CD4-positive, alpha-beta memory T cell (primary cell): Measurements from ENCODE around the gene SFXN3. TPM values are rescaled to one million over a fixed set of nuclear protein-coding genes. Genes with fewer than 3 reads are reported as not detected.

Experiments
- CTCF ChIA-PET: fragments of 350-600 bp; sonication (Branson Sonifier 250); formaldehyde crosslinking; loops from one replicate; lab custom pipeline; 2021; ENCODE audit warnings: inconsistent platforms; ENCODE audit not compliant: partially characterized antibody; lab: Charles Lee
- POLR2A ChIA-PET: fragments of 350-600 bp; sonication (Branson Sonifier 250); formaldehyde crosslinking; loops from one replicate; lab custom pipeline; 2021; ENCODE audit not compliant: partially characterized antibody; lab: Charles Lee
- DNase-seq, 5 donors: peaks; one replicate each; pipeline versions ENCODE4 v3.0.0 to v3.0.0-alpha.2; 2020 to 2022; ENCODE audit warnings: mixed read lengths in 1 of 5
- H3K27ac ChIP-seq: one replicate; pipeline ENCODE4 v1.7.0; 2013; ENCODE audit warnings: low read depth, low read length
- H3K27me3 ChIP-seq: 2 replicates; pipeline ENCODE4 v1.7.0; 2013; ENCODE audit warnings: mild to moderate bottlenecking, low read length, moderate library complexity; ENCODE audit not compliant: insufficient read depth
- H3K36me3 ChIP-seq: 2 replicates; pipeline ENCODE4 v1.7.0; 2013; ENCODE audit warnings: mild to moderate bottlenecking, low read length, moderate library complexity; ENCODE audit not compliant: insufficient read depth
- H3K4me1 ChIP-seq: 2 replicates; pipeline ENCODE4 v1.7.0; 2013; ENCODE audit warnings: mild to moderate bottlenecking, low read length, moderate library complexity; ENCODE audit not compliant: insufficient read depth
- H3K4me3 ChIP-seq, 2 donors: one replicate each; pipeline ENCODE4 v1.7.0; 2013; ENCODE audit warnings: low read length in 2 of 2, mild to moderate bottlenecking in 1 of 2
- H3K9me3 ChIP-seq, 2 donors: one replicate each; pipeline ENCODE4 v1.7.0; 2013; ENCODE audit warnings: low read length in 2 of 2, control low read depth in 1 of 2; ENCODE audit not compliant: control insufficient read depth in 1 of 2
- H3K27ac Mint-ChIP-seq, 7 donors: one replicate each; pipeline ENCODE4 v1.8.0; 2020 to 2021; ENCODE audit warnings: mixed read lengths in 7 of 7, mild to moderate bottlenecking in 6 of 7, inconsistent platforms in 3 of 7, moderate library complexity in 3 of 7
- H3K27me3 Mint-ChIP-seq, 2 donors: one replicate each; pipeline ENCODE4 v1.8.0; 2020 to 2021; ENCODE audit warnings: mixed read lengths in 2 of 2
- H3K36me3 Mint-ChIP-seq, 2 donors: one replicate each; pipeline ENCODE4 v1.8.0; 2020 to 2021; ENCODE audit warnings: mixed read lengths in 2 of 2, inconsistent platforms in 1 of 2, mild to moderate bottlenecking in 1 of 2
- H3K4me1 Mint-ChIP-seq, 4 donors: one replicate each; pipeline ENCODE4 v1.8.0; 2020 to 2021; ENCODE audit warnings: mixed read lengths in 4 of 4, mild to moderate bottlenecking in 1 of 4
- H3K4me3 Mint-ChIP-seq, 8 donors: one replicate each; pipeline ENCODE4 v1.8.0; 2020 to 2021; ENCODE audit warnings: mixed read lengths in 8 of 8, mild to moderate bottlenecking in 7 of 8, moderate library complexity in 6 of 8, inconsistent platforms in 3 of 8
- H3K9me3 Mint-ChIP-seq, 8 donors: one replicate each; pipeline ENCODE4 v1.8.0; 2020 to 2021; ENCODE audit warnings: mixed read lengths in 8 of 8, mild to moderate bottlenecking in 5 of 8, inconsistent platforms in 3 of 8, moderate library complexity in 1 of 8
- intact Hi-C: fragments of 100-400 bp; cut with micrococcal nuclease; formaldehyde crosslinking; loops from one replicate; pipeline ENCODE4 v1.15.1; 2023
- polyA plus RNA-seq, 2 donors: library from polyadenylated mRNA; unstranded; fragments of 300-500 nt; fragmentation: Illumina TruSeq; gene quantifications; one replicate each; pipeline ENCODE4 v1.2.3, GENCODE V29; 2021
- total RNA-seq, 2 experiments: library from RNA; stranded (reverse); gene quantifications; one replicate each; pipeline ENCODE4 v1.2.3, GENCODE V29; 2021

The SFXN3 gene
- total and polyA plus RNA-seq, 4 experiments from 2014 or later = 10.8 to 123 (median 69.5) TPM

DNA sequence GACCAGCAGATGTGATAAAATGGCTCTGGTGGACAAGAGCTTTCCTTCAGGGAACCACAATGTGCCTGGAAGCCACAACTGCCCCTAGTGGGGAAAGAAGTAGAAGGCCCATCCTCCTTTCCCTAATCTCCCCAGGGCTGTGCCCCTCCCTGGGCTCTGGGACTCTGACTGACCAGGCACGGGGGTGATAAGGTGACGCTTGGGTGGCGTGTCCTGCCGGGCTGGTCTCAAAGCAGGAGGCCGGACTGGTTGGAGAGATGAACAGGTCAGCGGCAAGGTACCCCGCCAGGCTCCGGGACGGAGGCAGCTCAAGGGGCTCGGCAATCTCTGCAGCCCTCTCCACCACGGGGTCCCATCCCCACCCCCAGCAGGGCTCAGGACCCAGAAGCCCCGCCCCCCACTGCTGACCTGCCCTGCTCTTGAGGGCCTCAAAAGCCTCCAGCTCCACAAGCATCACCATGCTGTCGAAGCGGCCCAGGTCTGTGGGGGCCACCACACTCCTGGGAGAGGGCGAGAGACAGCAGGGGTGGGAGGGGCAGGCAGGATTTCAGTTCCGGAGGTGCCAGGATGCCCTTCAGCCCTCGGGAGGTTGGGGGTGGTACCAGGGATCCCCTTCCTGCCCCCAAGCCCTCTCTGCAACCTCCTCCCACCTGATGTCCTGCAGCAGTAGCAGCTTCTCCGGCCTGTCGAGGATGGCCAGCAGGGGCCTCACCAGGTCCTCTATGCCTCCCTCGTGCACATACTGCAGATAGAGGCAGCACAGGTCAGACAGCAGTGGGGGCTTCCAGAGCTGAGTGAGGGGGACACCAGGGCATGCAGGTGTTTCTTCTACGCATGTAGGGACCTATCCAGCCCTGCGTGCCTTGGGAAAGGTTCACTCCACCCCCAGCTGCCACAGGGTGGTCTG is 19.3 kb upstream of the SFXN3 start:
- no peak for DNase-seq
- Histone ChIP-seq H3K4me3 (no peak overlapping the region), H3K4me1 (peaks cover 19% of the 10 kb centered on the region), H3K9me3 (no peaks in the 10 kb centered on the region), H3K27ac (no peak overlapping the region), H3K27me3 (peaks cover 7% of the 10 kb centered on the region), H3K36me3 (no peaks in the 10 kb centered on the region)
- H3K27ac Mint-ChIP-seq = no peak overlapping the region
- H3K4me3 Mint-ChIP-seq = no peak overlapping the region
- ChIA-PET POLR2A (no interaction called here), CTCF (interaction anchor here (0.9 to 4.3 kb wide), 10 partner anchors 7 to 46 kb away, joined by 3 to 30 read pairs (median 6); partner anchors contain the start of genes PDZD7 and SFXN3)
- H3K4me1 Mint-ChIP-seq = peaks cover 10 to 15% (median 13%) of the 10 kb centered on the region in 4 donors
- no peaks in the 10 kb centered on the region for H3K9me3 Mint-ChIP-seq
- no peaks in the 10 kb centered on the region for H3K36me3 Mint-ChIP-seq
- peaks cover 12 to 19% of the 10 kb centered on the region in 2 donors for H3K27me3 Mint-ChIP-seq
- intact Hi-C loops = loop anchor here (5.0 kb wide), 1 partner anchor 99 kb away; the partner anchor contains the start of gene SLF2

DNA sequence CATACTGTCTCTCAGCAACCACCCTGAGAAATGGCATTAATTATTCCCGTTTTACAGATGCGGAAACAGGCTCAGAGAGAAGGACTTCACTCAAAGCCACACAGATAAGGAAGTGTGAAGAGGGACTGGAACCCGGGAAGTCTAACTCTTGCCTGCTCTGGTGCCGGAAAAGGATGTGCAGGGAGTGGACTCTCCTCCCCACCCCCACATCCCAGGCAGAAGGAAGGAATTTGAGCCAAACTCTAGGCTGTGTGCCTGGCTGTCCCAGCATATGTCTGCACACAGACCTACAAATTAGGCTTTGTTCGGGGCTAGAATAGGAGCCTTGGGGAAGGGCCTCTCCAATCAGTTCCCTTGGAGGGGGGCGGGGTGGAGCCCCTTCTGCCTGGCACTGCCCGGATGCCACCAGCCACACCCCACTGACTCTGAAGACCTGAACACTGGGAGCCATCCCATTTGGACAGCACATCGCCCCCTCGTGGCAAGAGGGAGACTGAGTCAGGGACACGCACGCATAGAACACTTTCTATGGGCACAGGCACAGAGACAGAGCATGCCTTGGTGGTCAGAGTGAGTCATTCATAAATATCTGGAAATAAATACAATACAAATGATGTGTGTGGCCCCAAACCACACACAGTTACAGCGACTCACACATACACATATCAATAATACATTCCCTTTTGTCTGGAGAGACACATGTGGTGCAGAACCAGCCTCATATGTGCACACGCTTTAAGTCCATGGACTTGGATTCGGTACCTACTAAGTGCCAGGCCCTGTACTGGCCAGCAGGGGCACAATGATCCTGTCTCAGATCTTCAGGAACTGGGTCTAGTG is 18.3 kb upstream of the SFXN3 start:
- POLR2A ChIA-PET = no interaction called here

DNA sequence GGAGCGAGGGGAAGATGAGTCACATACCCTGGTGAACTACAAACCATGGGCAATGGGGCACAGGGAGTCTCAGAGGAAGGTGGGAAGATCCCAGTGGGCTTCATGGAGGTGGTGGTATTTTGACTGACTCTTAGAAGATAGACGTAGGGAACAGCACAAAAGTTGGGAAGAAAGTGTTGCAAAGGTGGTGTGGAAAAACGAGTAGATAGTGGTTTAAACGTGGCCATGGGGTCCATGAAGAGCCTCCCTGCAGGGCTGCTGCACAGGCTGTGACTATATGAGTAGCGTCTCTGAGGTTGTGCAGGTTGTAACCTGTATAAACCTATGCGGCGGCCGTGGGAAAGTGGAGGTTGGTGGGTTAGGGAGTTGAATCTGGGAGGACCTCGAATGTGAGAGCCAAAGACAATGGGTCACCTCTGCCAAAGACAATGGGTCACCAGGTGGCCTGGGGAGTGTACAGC is 17.6 kb upstream of the SFXN3 start:
- intact Hi-C loops = loop anchor here (5.0 kb wide), 1 partner anchor 101 kb away; the partner anchor contains the start of gene SLF2
- DNase-seq = no peak
- Histone ChIP-seq H3K9me3 (no peaks in the 10 kb centered on the region), H3K4me3 (no peak overlapping the region), H3K27ac (no peak overlapping the region), H3K4me1 (peaks cover 19% of the 10 kb centered on the region), H3K27me3 (peaks cover 11% of the 10 kb centered on the region), H3K36me3 (no peaks in the 10 kb centered on the region)
- no peaks in the 10 kb centered on the region for H3K36me3 Mint-ChIP-seq
- ChIA-PET POLR2A (interaction anchor here (0.6 to 2.9 kb wide), 3 partner anchors 14 to 17 kb away, joined by 4 to 19 read pairs (median 7); partner anchors contain the start of genes LZTS2, PDZD7 and SFXN3), CTCF (interaction anchor here (0.7 to 7.2 kb wide), 15 partner anchors 11 to 452 kb away, joined by 3 to 171 read pairs (median 8); partner anchors contain the start of genes LZTS2, PDZD7, SEMA4G and SFXN3)
- peak overlapping the region in 2 of 7 donors; percentile 2 to 67 for H3K27ac Mint-ChIP-seq
- H3K4me3 Mint-ChIP-seq = no peak overlapping the region
- no peaks in the 10 kb centered on the region for H3K9me3 Mint-ChIP-seq
- peaks cover 22 to 27% of the 10 kb centered on the region in 2 donors for H3K27me3 Mint-ChIP-seq
- H3K4me1 Mint-ChIP-seq = peaks cover 10 to 16% (median 13%) of the 10 kb centered on the region in 4 donors

More for the DNA sequence above, 18.3 kb upstream of the SFXN3 start:
- Histone ChIP-seq H3K4me3 (no peak overlapping the region), H3K36me3 (no peaks in the 10 kb centered on the region), H3K9me3 (no peaks in the 10 kb centered on the region), H3K27ac (no peak overlapping the region), H3K4me1 (peaks cover 19% of the 10 kb centered on the region), H3K27me3 (peaks cover 11% of the 10 kb centered on the region)
- CTCF ChIA-PET = interaction anchor here (0.9 to 4.3 kb wide), 8 partner anchors 10 to 47 kb away, joined by 3 to 30 read pairs (median 6); partner anchors contain the start of genes PDZD7 and SFXN3
- no peaks in the 10 kb centered on the region for H3K9me3 Mint-ChIP-seq
- peak; percentile 51 to 72 (median 65) for DNase-seq
- intact Hi-C loops = loop anchor here (5.0 kb wide), 1 partner anchor 100 kb away; the partner anchor contains the start of gene SLF2
- H3K27me3 Mint-ChIP-seq = peaks cover 20 to 23% of the 10 kb centered on the region in 2 donors
- no peaks in the 10 kb centered on the region for H3K36me3 Mint-ChIP-seq
- peak overlapping the region in 3 of 7 donors; percentile 2 to 67 (median 61) for H3K27ac Mint-ChIP-seq
- no peak overlapping the region for H3K4me3 Mint-ChIP-seq
- peaks cover 10 to 15% (median 13%) of the 10 kb centered on the region in 4 donors for H3K4me1 Mint-ChIP-seq

DNA sequence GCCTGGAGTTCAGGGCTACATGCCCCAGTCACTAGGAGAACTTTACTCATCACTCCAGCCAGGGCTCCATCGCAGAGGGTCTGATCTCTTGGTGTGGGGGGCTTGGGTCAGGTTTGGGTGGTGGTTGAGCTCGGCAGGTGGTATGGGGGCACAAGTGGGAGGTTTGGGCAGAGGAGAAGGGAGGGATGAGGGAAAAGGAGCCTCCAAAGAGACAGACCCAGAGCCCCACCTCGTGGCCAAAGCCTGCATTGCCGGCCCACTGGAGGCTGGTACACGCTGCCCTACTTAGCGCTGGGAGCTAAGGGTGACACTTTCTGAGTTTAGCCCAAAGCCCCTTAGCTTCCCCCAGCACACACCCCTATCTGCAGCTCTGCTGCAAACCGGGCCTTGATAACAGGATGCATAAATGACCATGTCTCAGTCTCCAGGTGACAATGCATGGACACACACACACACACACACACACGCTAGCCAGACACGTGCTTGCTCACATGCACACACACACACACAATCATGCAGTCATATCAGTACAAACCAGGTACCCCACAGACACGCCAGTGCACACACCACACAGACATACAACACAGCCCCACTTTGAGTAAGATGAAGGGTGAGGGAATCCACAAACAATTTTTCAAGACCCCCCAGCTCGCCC is 16.7 kb upstream of the SFXN3 start:
- peaks cover 25 to 30% of the 10 kb centered on the region in 2 donors for H3K27me3 Mint-ChIP-seq
- intact Hi-C loops = loop anchor here (1.0 to 5.0 kb wide), 6 partner anchors 16 to 452 kb away; partner anchors contain the start of genes KAZALD1, SEMA4G and SLF2

GRCh38 chr10:101014966-101015581 is 16.0 kb upstream of the SFXN3 start:
- Histone ChIP-seq H3K27me3 (peaks cover 11% of the 10 kb centered on the region), H3K27ac (no peak overlapping the region), H3K36me3 (no peaks in the 10 kb centered on the region), H3K4me3 (no peak overlapping the region), H3K4me1 (peaks cover 19% of the 10 kb centered on the region), H3K9me3 (no peaks in the 10 kb centered on the region)
- DNase-seq = no peak
- intact Hi-C loops = loop anchor here (1.0 to 5.0 kb wide), 6 partner anchors 17 to 453 kb away; partner anchors contain the start of genes KAZALD1, SEMA4G and SLF2
- H3K27ac Mint-ChIP-seq = no peak overlapping the region
- CTCF ChIA-PET = interaction anchor here (0.6 to 7.2 kb wide), 27 partner anchors 9 to 454 kb away, joined by 3 to 171 read pairs (median 5); partner anchors contain the start of genes LZTS2, PDZD7, SEMA4G and SFXN3
- H3K4me1 Mint-ChIP-seq = peaks cover 12 to 19% (median 14%) of the 10 kb centered on the region in 4 donors
- peaks cover 27 to 32% of the 10 kb centered on the region in 2 donors for H3K27me3 Mint-ChIP-seq
- no peaks in the 10 kb centered on the region for H3K9me3 Mint-ChIP-seq
- H3K4me3 Mint-ChIP-seq = no peak overlapping the region
- POLR2A ChIA-PET = interaction anchor here (1.2 to 2.9 kb wide), 3 partner anchors 17 to 46 kb away, joined by 3 to 19 read pairs (median 12); partner anchors contain the start of genes PDZD7 and SFXN3
- no peaks in the 10 kb centered on the region for H3K36me3 Mint-ChIP-seq

More for the DNA sequence above, 16.7 kb upstream of the SFXN3 start:
- Mint-ChIP-seq H3K27ac (no peak overlapping the region), H3K9me3 (no peaks in the 10 kb centered on the region), H3K36me3 (no peaks in the 10 kb centered on the region), H3K4me3 (peak overlapping the region in 2 of 8 donors; percentile 6 to 22), H3K4me1 (peaks cover 12 to 19% (median 13%) of the 10 kb centered on the region in 4 donors)
- ChIA-PET CTCF (interaction anchor here (0.6 to 7.2 kb wide), 29 partner anchors 9 to 1207 kb away, joined by 3 to 171 read pairs (median 4); partner anchors contain the start of genes LZTS2, PDZD7, SEMA4G and SFXN3), POLR2A (interaction anchor here (1.2 to 2.9 kb wide), 4 partner anchors 15 to 46 kb away, joined by 3 to 19 read pairs (median 10); partner anchors contain the start of genes LZTS2, PDZD7 and SFXN3)
- no peaks in the 10 kb centered on the region for H3K36me3 ChIP-seq
- H3K9me3 ChIP-seq = no peaks in the 10 kb centered on the region
- H3K27ac ChIP-seq = no peak overlapping the region
- H3K4me1 ChIP-seq = peaks cover 19% of the 10 kb centered on the region
- peak; percentile 65 to 76 (median 70) for DNase-seq
- no peak overlapping the region for H3K4me3 ChIP-seq
- H3K27me3 ChIP-seq = peaks cover 11% of the 10 kb centered on the region
